COLO668 (cell line): ENCODE results near the gene C3orf22.

Experiments used
- DNase-seq: peaks from one replicate; lab custom pipeline; 2025; ENCODE audit not compliant: unreplicated experiment; lab: John Stamatoyannopoulos, UW

C3orf22 gene

GRCh38 chr3:126557415-126557745 lies 1.4 kb downstream of the C3orf22 start:
- no peak for DNase-seq

- no peak for DNase-seq
Observed at GRCh38 chr3:126556637-126557414, 1.9 kb downstream of the C3orf22 start.

- no peak for DNase-seq
Observed at GRCh38 chr3:126555795-126556636, 2.7 kb downstream of the C3orf22 start.

GRCh38 chr3:126554560-126555525 lies 3.9 kb downstream of the C3orf22 start:
- DNase-seq = no peak

- DNase-seq = no peak
Observed at GRCh38 chr3:126553284-126554084, 5.2 kb downstream of the C3orf22 start.

- DNase-seq = no peak
Observed at GRCh38 chr3:126552688-126553283, 5.9 kb downstream of the C3orf22 start.

GRCh38 chr3:126551839-126552687 lies 6.7 kb downstream of the C3orf22 start:
- DNase-seq = no peak

- DNase-seq = no peak
Observed at GRCh38 chr3:126551121-126551838, 7.5 kb downstream of the C3orf22 start.

GRCh38 chr3:126550488-126551051 lies 8.2 kb downstream of the C3orf22 start:
- DNase-seq = no peak

- no peak for DNase-seq
Observed at GRCh38 chr3:126549861-126550487, 8.8 kb downstream of the C3orf22 start.

DNA sequence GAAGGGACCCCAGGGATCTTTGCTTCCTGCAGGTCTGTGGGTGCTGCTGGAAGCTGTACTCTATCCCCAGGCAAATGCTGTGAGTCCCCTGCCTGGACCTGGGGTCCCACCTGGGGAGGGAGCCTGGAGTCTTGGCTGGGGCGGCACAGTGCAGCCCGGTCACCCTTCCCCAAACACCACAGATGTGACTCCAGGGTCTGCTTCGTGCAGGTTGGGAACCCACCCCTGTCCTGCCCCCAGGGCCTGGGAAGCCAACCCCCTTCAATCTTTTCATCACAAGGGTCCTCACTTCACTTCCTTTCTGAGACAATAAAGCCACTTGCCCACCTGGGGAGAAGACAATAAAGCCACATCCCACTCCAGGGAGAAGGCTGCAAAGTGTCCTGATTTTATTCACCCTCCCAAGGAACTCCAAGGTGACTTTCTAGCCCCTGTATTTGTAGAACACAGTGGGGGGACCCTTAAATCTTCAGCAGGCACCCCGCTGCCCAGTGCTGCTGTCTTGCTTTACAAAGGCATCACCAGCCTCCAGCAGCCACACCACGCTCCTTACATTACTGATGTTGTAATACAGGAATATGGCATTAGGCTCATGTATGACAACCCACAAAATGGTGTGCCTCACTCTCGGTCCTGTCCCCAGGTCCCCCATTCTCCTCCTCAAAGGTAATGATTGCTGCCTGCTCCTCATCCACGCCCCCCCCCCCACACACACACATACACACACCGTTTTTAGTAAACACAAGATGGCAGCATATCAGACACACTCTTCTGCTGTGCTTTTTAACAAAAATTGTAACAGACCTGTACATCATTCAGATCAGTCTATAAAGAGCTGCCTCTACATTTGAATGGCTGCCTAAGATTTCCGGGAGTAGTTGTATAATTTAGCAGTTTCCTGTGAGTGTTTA lies 9.9 kb downstream of the C3orf22 start:
- no peak for DNase-seq

GRCh38 chr3:126547721-126548120 lies 11.0 kb downstream of the C3orf22 start:
- DNase-seq = no peak

DNA sequence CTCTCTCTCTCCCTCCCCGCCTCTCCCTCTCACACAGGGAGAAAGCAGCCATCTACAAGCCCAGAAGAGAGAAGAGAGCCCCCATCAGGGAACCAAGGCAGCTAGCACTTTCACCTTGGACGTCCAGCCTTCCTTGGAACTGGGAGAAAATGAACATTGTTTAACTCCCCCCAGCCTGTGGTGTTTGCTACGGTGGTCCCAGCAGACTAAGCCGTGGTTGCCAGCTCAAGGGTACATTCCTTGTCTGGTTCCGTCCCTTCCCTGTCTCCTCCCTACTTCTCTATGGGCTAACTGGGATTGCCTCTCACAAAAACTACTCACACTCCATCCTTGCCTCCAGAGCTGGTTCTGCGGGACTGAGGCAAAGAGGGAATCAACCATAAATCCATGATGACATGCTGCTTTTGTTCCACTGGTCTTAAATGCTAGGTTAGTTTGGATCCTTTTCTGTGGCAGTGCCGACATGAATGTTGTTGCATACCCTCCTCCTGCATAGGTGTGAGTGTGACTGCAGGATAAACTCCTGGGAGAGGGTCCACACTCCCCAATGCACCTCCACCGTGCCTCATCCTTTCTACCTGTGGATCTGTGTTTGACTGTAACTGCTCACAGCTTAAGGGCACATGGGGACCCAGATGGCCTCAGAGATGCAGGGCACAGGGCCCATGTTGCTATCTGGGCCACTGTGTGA lies 12.0 kb downstream of the C3orf22 start:
- no peak for DNase-seq

DNA sequence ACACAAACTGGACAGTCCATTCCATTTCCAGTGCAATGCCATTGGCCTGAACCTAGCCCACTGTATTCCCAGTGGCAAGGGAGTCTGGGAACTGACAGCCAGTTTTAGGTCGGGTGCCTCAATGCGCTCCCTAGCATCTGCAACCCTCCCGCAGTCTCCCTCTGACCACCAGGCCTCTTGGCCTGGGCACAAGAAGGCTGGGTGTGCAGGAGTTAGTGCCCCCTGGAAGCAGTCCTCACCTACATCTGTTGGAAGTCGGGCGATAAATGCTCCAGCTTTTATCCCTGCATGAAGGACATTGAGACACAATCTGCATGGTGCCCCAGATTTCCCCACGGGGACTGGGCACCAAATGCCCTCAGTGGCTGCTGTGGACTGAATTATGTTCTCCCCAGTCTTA lies 12.7 kb downstream of the C3orf22 start:
- no peak for DNase-seq

- no peak for DNase-seq
Observed at GRCh38 chr3:126545544-126545943, 13.2 kb downstream of the C3orf22 start.
